GM19324 (cell line): Measurements from ENCODE around the gene PKN3.

Experiments
- ATAC-seq: cut with Tn5 transposase; IDR thresholded peaks from one replicate; pipeline ENCODE4 v1.9.1; 2021; ENCODE audit warnings: mild to moderate bottlenecking, moderate library complexity; ENCODE audit not compliant: unreplicated experiment, low FRiP score

PKN3 gene

GRCh38 chr9:128731691-128732090 is 29.4 kb downstream of the PKN3 start:
- no peak for ATAC-seq

GRCh38 chr9:128732576-128732975 is 30.3 kb downstream of the PKN3 start:
- no peak for ATAC-seq

- no peak for ATAC-seq
Observed at GRCh38 chr9:128733256-128733655, 31.0 kb downstream of the PKN3 start.

GRCh38 chr9:128735373-128735772 is 33.1 kb downstream of the PKN3 start:
- no peak for ATAC-seq

- ATAC-seq, result no peak
Observed at GRCh38 chr9:128742401-128742800, 40.1 kb downstream of the PKN3 start.

- ATAC-seq, result no peak
Observed at GRCh38 chr9:128743421-128743820, 41.1 kb downstream of the PKN3 start.

- no peak for ATAC-seq
Observed at GRCh38 chr9:128747241-128747640, 44.9 kb downstream of the PKN3 start.

GRCh38 chr9:128750926-128751595 is 48.8 kb downstream of the PKN3 start:
- ATAC-seq, result no peak

GRCh38 chr9:128753627-128754026 is 51.3 kb downstream of the PKN3 start:
- no peak for ATAC-seq

GRCh38 chr9:128757602-128758001 is 55.3 kb downstream of the PKN3 start:
- ATAC-seq, result no peak

- ATAC-seq, result no peak
Observed at GRCh38 chr9:128762671-128763449, 60.6 kb downstream of the PKN3 start.

- no peak for ATAC-seq
Observed at GRCh38 chr9:128764361-128764760, 62.1 kb downstream of the PKN3 start.

GRCh38 chr9:128765499-128765898 is 63.2 kb downstream of the PKN3 start:
- ATAC-seq, result no peak

- ATAC-seq, result no peak
Observed at GRCh38 chr9:128768606-128769005, 66.3 kb downstream of the PKN3 start.
